ENCODE results near the gene CFHR3. TPM values are rescaled to one million over a fixed set of nuclear protein-coding genes. Genes with fewer than 3 reads are reported as not detected.
"Not testable (repeated sequence)": the region's sequence is repeated elsewhere in the genome, so short reads cannot be mapped to it uniquely, and the experiment has no call there.

The CFHR3 gene
- total and polyA plus RNA-seq, 10 donors: 0.08 to 0.80 (median 0.67) TPM; not detected in 3

GRCh38 chr1:196827860-196828259 is 53.2 kb downstream of the CFHR3 start:
- peak in 2 of 11 experiments; percentile 11 to 25 for TF ChIP-seq CTCF (IDR thresholded peaks at IDR 0.05 in 8 of 11, conservative IDR thresholded peaks at IDR 0.05 in 3 of 11)
- H3K4me3 ChIP-seq; H3K4me1 ChIP-seq; H3K9me3 ChIP-seq; H3K27ac ChIP-seq; intact Hi-C loops (cut with DNase I; ENCODE audit: low total_unique reads); DNase-seq; H3K27me3 ChIP-seq (replicated peaks in 1 of 7); H3K36me3 ChIP-seq: not testable (repeated sequence)
- WGBS, 5 donors: 0 to 2% (median 1%) methylated on average over 4 of the region's 4 CpGs

Other genes starting within 250 kb of the CFHR3 start
- gene KCNT2, start 166.4 kb upstream of the CFHR3 start, total RNA-seq: 1 to 10 TPM in 5 of 7 donors, under 1 TPM in 2; 0.77 to 1.2 (median 1.0) TPM
- under 1 TPM; 0.04 to 0.13 (median 0.12) TPM for gene KCNT2, start 166.4 kb upstream of the CFHR3 start, polyA plus RNA-seq
- gene CFH, start 122.8 kb upstream of the CFHR3 start, total RNA-seq: 10 to 100 TPM; 10.8 to 42.7 (median 18.0) TPM
- gene CFH, start 122.8 kb upstream of the CFHR3 start, polyA plus RNA-seq: 1 to 10 TPM; 7.2 to 7.5 (median 7.3) TPM
- 1 to 10 TPM in 6 of 7 donors, under 1 TPM in 1; 0.59 to 8.8 (median 4.1) TPM for gene CFHR1, start 44.9 kb downstream of the CFHR3 start, total RNA-seq
- gene CFHR1, start 44.9 kb downstream of the CFHR3 start, polyA plus RNA-seq: 10 to 100 TPM in 2 of 3 donors, 1 to 10 TPM in 1; 6.3 to 24.6 (median 16.5) TPM
- gene CFHR4, start 113.2 kb downstream of the CFHR3 start, total RNA-seq: under 1 TPM in 2 of 7 donors, not detected in 5; 0.32 to 0.40 TPM
- not detected for gene CFHR4, start 113.2 kb downstream of the CFHR3 start, polyA plus RNA-seq
- not detected for gene CFHR2, start 168.9 kb downstream of the CFHR3 start, total RNA-seq
- not detected for gene CFHR2, start 168.9 kb downstream of the CFHR3 start, polyA plus RNA-seq
- gene CFHR5, start 202.7 kb downstream of the CFHR3 start, total RNA-seq: not detected
- gene CFHR5, start 202.7 kb downstream of the CFHR3 start, polyA plus RNA-seq: not detected